A673 (cell line): ENCODE measurements around the gene CAPN2.

Experiments
- CTCF ChIP-seq: fragments of 300-800, 200-600 bp; sonication (generic); conservative IDR thresholded peaks from 2 replicates; pipeline ENCODE4 v1.5.1; 2017; ENCODE audit warnings: low read depth, mild to moderate bottlenecking, antibody characterized with exemption, low read length, moderate library complexity, mixed read lengths
- EZH2 ChIP-seq: fragments of 200-600 bp; sonication (generic); IDR thresholded peaks from 2 replicates; pipeline ENCODE4 v1.6.1; 2017; ENCODE audit warnings: borderline replicate concordance, low read depth, mild to moderate bottlenecking, mixed read lengths, antibody characterized with exemption, low read length; ENCODE audit not compliant: poor library complexity, severe bottlenecking

DNA sequence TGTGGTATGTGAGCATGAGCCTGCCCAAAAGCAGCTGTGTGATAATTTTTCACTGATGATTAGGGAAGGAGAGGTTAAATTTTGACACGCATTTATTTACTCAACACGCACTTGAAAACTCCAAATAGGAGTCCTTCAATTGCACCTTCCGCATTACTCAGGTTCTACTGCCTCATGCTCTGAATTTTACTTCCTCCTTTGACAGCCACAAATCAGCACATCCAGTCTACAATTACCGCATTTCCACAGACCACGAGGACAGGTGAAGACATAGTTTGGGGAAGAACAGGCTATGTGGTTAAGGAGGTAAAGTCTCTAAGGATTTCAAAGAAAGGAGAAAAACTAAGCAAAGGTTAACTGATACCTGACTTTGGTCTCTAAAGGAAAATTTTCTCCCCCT lies 49.4 kb upstream of the CAPN2 start:
- TF ChIP-seq CTCF = no peak
- TF ChIP-seq EZH2 = no peak
